B cell (primary cell): ENCODE measurements around the gene PIP5KL1.

Experiments
- CTCF ChIP-seq: fragments of 200-600 bp; IDR thresholded peaks from one replicate; pipeline ENCODE4 v1.8.0; 2022; ENCODE audit warnings: antibody characterized with exemption, mild to moderate bottlenecking
- EZH2 ChIP-seq: IDR thresholded peaks from 2 replicates; pipeline ENCODE4 v1.6.1; 2012; ENCODE audit warnings: borderline replicate concordance, low read depth, mild to moderate bottlenecking, moderate library complexity, low read length; ENCODE audit not compliant: insufficient read depth, poor library complexity, severe bottlenecking

GRCh38 chr9:127944586-127945218 is 14.1 kb upstream of the PIP5KL1 start:
- TF ChIP-seq CTCF (no peak), EZH2 (no peak)
